HG03103 (cell line): ENCODE data around the gene ZMPSTE24.
"Not testable (repeated sequence)": the region's sequence is repeated elsewhere in the genome, so short reads cannot be mapped to it uniquely, and the experiment has no call there.

Experiments
- ATAC-seq: cut with Tn5 transposase; IDR thresholded peaks from one replicate; pipeline ENCODE4 v1.9.1; 2021; ENCODE audit warnings: low read depth; ENCODE audit not compliant: unreplicated experiment

Gene ZMPSTE24

GRCh38 chr1:40257688-40258444 is at the start of gene ZMPSTE24:
TSS of gene ZMPSTE24 (plus strand) at chr1:40258236. CDS start at chr1:40258272, 36 bp downstream.
- peak; percentile 93 for ATAC-seq

- ATAC-seq, result no peak
These were observed 47.4 kb upstream of the ZMPSTE24 start for GRCh38 chr1:40210511-40211204.

- no peak for ATAC-seq
These were observed 39.7 kb upstream of the ZMPSTE24 start for GRCh38 chr1:40218333-40218732.

- ATAC-seq, result not testable (repeated sequence)
These were observed 36.5 kb upstream of the ZMPSTE24 start for GRCh38 chr1:40221471-40221905.

GRCh38 chr1:40221977-40222772 is 35.9 kb upstream of the ZMPSTE24 start:
- no peak for ATAC-seq

GRCh38 chr1:40224040-40224439 is 34.0 kb upstream of the ZMPSTE24 start:
- no peak for ATAC-seq

- no peak for ATAC-seq
These were observed 31.8 kb upstream of the ZMPSTE24 start for GRCh38 chr1:40226192-40226591.

- peak; percentile 87 for ATAC-seq
These were observed 25.6 kb upstream of the ZMPSTE24 start for GRCh38 chr1:40232444-40232843.

- ATAC-seq, result no peak
These were observed 18.4 kb upstream of the ZMPSTE24 start for GRCh38 chr1:40239626-40240025.

GRCh38 chr1:40240390-40240789 is 17.6 kb upstream of the ZMPSTE24 start:
- no peak for ATAC-seq

GRCh38 chr1:40241362-40241761 is 16.7 kb upstream of the ZMPSTE24 start:
- ATAC-seq, result peak; percentile 31

- ATAC-seq, result no peak
These were observed 14.7 kb upstream of the ZMPSTE24 start for GRCh38 chr1:40243351-40243750.

GRCh38 chr1:40244138-40244744 is 13.8 kb upstream of the ZMPSTE24 start:
- ATAC-seq, result no peak

- no peak for ATAC-seq
These were observed 12.3 kb upstream of the ZMPSTE24 start for GRCh38 chr1:40245686-40246085.

- no peak for ATAC-seq
These were observed 10.4 kb upstream of the ZMPSTE24 start, which contains the start of gene TMCO2 for GRCh38 chr1:40247655-40248054. TSS of gene TMCO2 (plus strand) at chr1:40247937. CDS start at chr1:40247994, 57 bp downstream.

GRCh38 chr1:40248412-40248811 is 9.6 kb upstream of the ZMPSTE24 start:
- no peak for ATAC-seq

GRCh38 chr1:40251456-40251855 is 6.6 kb upstream of the ZMPSTE24 start:
- no peak for ATAC-seq

- ATAC-seq, result no peak
These were observed 5.4 kb upstream of the ZMPSTE24 start for GRCh38 chr1:40252601-40253000.

GRCh38 chr1:40255231-40255630 is 2.8 kb upstream of the ZMPSTE24 start:
- no peak for ATAC-seq

GRCh38 chr1:40256401-40257084 is 1.5 kb upstream of the ZMPSTE24 start:
- ATAC-seq, result no peak
